ENCODE results near the gene PCDH12. TPM values are rescaled to one million over a fixed set of nuclear protein-coding genes. Genes with fewer than 3 reads are reported as not detected.

The PCDH12 gene
- total and polyA plus RNA-seq, 2 donors (not counting 1 experiment from before 2014, with no cell fraction given), result 0.01 TPM; not detected in 1

GRCh38 chr5:141969783-141970771 is 12.1 kb upstream of the PCDH12 start:
- Histone ChIP-seq H3K36me3 (replicated peaks in 1 of 2; ENCODE audit: control extremely low read depth in 1 of 2, control insufficient read depth in 1 of 2, extremely low read depth in 1 of 2, insufficient read depth in 2 of 2, low read length in 1 of 2) (peaks cover 0 to 18% of the 10 kb centered on the region in 2 experiments), H3K4me2 (replicated peaks; ENCODE audit: low read depth, low read length, poor library complexity, severe bottlenecking) (peak overlapping the region; percentile 89), H3K4me1 (ENCODE audit: control insufficient read depth in 2 of 2, insufficient read depth in 2 of 2, low read length in 2 of 2) (peaks cover 19 to 34% of the 10 kb centered on the region in 2 donors), H3K79me2 (ENCODE audit: control insufficient read depth, insufficient read depth, low read length) (peaks cover 7% of the 10 kb centered on the region), H3K9me3 (ENCODE audit: control extremely low read depth in 1 of 3, control insufficient read depth in 2 of 3, insufficient read depth in 1 of 3, low read length in 2 of 3) (no peaks in the 10 kb centered on the region), H2AFZ (ENCODE audit: insufficient read depth, low read depth, low read length, poor library complexity, severe bottlenecking) (peak overlapping the region; percentile 92), H3K9ac (ENCODE audit: low read length) (peak overlapping the region; percentile 89), H3K4me3 (ENCODE audit: control extremely low read depth in 1 of 5, extremely low read depth in 1 of 5, insufficient read depth in 1 of 5, low read depth in 2 of 5, low read length in 4 of 5) (peak overlapping the region; percentile 53 to 95 (median 77)), H3K27ac (ENCODE audit: low read length in 2 of 2) (peak overlapping the region; percentile 90 to 93), H4K20me1 (ENCODE audit: control insufficient read depth, insufficient read depth, low read length, poor library complexity, severe bottlenecking) (no peaks in the 10 kb centered on the region), H3K27me3 (replicated peaks in 1 of 4; ENCODE audit: control extremely low read depth in 1 of 4, control insufficient read depth in 3 of 4, insufficient read depth in 4 of 4, low read length in 3 of 4) (no peaks in the 10 kb centered on the region)
- DNase-seq (peak; percentile 61), ATAC-seq (ENCODE audit: low read depth) (no peak)
- intact Hi-C loops (cut with micrococcal nuclease), result loop anchor here (1.0 to 2.0 kb wide), 8 partner anchors 10 to 333 kb away; partner anchors contain the start of genes DELE1, FCHSD1, GNPDA1 and NDFIP1
- H3K27me3 Mint-ChIP-seq, result no peaks in the 10 kb centered on the region
- POLR2A ChIA-PET, result interaction anchor here (0.5 to 1.7 kb wide), 7 partner anchors 9 to 649 kb away, joined by 4 to 11 read pairs (median 6); partner anchors contain the start of genes DELE1, FCHSD1 and TAF7
- WGBS (ENCODE audit: insufficient coverage), result no CpG with 5 or more reads among the region's 2 CpGs
- H3K9me3 Mint-ChIP-seq (ENCODE audit: insufficient read depth), result no peaks in the 10 kb centered on the region
- CTCF ChIA-PET, result interaction anchor here (0.8 to 4.8 kb wide), 28 partner anchors 8 to 403 kb away, joined by 3 to 62 read pairs (median 5); partner anchors contain the start of genes DELE1, FCHSD1, GNPDA1 and HDAC3
- TF ChIP-seq EZH2 (IDR thresholded peaks at IDR 0.05; ENCODE audit: borderline replicate concordance, insufficient read depth, low read depth, low read length, poor library complexity, severe bottlenecking), result no peak
- TF ChIP-seq, protein P1, sequence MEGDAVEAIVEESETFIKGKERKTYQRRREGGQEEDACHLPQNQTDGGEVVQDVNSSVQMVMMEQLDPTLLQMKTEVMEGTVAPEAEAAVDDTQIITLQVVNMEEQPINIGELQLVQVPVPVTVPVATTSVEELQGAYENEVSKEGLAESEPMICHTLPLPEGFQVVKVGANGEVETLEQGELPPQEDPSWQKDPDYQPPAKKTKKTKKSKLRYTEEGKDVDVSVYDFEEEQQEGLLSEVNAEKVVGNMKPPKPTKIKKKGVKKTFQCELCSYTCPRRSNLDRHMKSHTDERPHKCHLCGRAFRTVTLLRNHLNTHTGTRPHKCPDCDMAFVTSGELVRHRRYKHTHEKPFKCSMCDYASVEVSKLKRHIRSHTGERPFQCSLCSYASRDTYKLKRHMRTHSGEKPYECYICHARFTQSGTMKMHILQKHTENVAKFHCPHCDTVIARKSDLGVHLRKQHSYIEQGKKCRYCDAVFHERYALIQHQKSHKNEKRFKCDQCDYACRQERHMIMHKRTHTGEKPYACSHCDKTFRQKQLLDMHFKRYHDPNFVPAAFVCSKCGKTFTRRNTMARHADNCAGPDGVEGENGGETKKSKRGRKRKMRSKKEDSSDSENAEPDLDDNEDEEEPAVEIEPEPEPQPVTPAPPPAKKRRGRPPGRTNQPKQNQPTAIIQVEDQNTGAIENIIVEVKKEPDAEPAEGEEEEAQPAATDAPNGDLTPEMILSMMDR (IDR thresholded peaks at IDR 0.05), result no peak
- H3K4me3 Mint-ChIP-seq, result peak overlapping the region; percentile 96
- peak overlapping the region; percentile 98 for H3K27ac Mint-ChIP-seq
- peaks cover 43% of the 10 kb centered on the region for H3K4me1 Mint-ChIP-seq
